ENCODE results near the gene KIR3DL1. TPM values are rescaled to one million over a fixed set of nuclear protein-coding genes. Genes with fewer than 3 reads are reported as not detected.
"Not testable (repeated sequence)": the region's sequence is repeated elsewhere in the genome, so short reads cannot be mapped to it uniquely, and the experiment has no call there.

Gene KIR3DL1
- total and polyA plus RNA-seq, 2 donors (not counting 1 experiment from before 2014, with no cell fraction given): not detected

DNA sequence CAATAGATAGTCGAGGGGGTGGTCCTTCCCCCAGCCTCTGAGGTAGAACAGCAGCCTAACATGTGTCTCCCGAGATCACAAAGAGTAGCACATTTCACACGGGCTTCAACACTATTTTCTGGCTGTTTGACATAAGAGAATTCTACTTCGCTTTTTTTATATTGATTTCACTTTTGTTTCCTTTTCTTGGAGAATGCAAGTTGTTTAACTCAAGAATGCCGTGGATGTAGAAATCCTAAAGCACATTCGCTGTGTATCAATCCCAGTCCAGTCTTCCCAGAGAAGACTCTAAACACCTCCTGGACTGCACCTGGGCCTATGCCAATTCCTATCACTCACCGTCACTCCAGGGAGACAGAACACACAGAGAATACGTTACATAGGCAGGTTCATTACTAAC, 11.8 kb downstream of the KIR3DL1 start:
- ATAC-seq (ENCODE audit: low read depth); H2AFZ ChIP-seq (ENCODE audit: insufficient read depth, low read depth, low read length, poor library complexity, severe bottlenecking); H3K36me3 ChIP-seq (replicated peaks in 1 of 2; ENCODE audit: control extremely low read depth in 1 of 2, control insufficient read depth in 1 of 2, extremely low read depth in 1 of 2, insufficient read depth in 2 of 2, low read length in 1 of 2); H4K20me1 ChIP-seq (ENCODE audit: control insufficient read depth, insufficient read depth, low read length, poor library complexity, severe bottlenecking); H3K9ac ChIP-seq (ENCODE audit: low read length); H3K4me3 ChIP-seq (ENCODE audit: control extremely low read depth in 1 of 5, extremely low read depth in 1 of 5, insufficient read depth in 1 of 5, low read depth in 2 of 5, low read length in 4 of 5); H3K4me3 Mint-ChIP-seq; POLR2A ChIA-PET; H3K79me2 ChIP-seq (ENCODE audit: control insufficient read depth, insufficient read depth, low read length); H3K27ac ChIP-seq (ENCODE audit: low read length in 2 of 2); CTCF ChIA-PET; H3K4me2 ChIP-seq (replicated peaks; ENCODE audit: low read depth, low read length, poor library complexity, severe bottlenecking); H3K9me3 ChIP-seq (ENCODE audit: control extremely low read depth in 1 of 3, control insufficient read depth in 2 of 3, insufficient read depth in 1 of 3, low read length in 2 of 3); H3K4me1 Mint-ChIP-seq; H3K9me3 Mint-ChIP-seq (ENCODE audit: insufficient read depth); DNase-seq; intact Hi-C loops (cut with micrococcal nuclease); H3K4me1 ChIP-seq (ENCODE audit: control insufficient read depth in 2 of 2, insufficient read depth in 2 of 2, low read length in 2 of 2); H3K27me3 ChIP-seq (replicated peaks in 1 of 4; ENCODE audit: control extremely low read depth in 1 of 4, control insufficient read depth in 3 of 4, insufficient read depth in 4 of 4, low read length in 3 of 4); H3K27ac Mint-ChIP-seq: not testable (repeated sequence)
- 100% methylated on average over 1 of the region's 8 CpGs for WGBS (ENCODE audit: insufficient coverage)
- H3K27me3 Mint-ChIP-seq: peaks cover 14% of the 10 kb centered on the region

DNA sequence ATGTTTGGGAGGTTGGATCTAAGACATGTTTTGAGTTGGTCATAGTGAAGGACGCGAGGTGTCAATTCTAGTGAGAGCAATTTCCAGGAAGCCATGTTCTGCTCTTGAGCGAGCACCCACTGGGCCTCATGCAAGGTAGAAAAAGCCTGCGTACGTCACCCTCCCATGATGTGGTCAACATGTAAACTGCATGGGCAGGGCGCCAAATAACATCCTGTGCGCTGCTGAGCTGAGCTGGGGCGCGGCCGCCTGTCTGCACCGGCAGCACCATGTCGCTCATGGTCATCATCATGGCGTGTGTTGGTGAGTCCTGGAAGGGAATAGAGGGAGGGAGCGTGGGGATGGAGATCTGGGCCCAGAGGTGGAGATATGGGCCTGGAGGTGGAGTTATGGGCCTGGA, 16.2 kb downstream of the KIR3DL1 start, which contains the start of gene KIR2DS4:
Gene KIR2DS4 (plus strand): TSS at position 181 of the 400 bp plus-strand sequence.
- H2AFZ ChIP-seq (ENCODE audit: insufficient read depth, low read depth, low read length, poor library complexity, severe bottlenecking); H3K4me1 ChIP-seq (ENCODE audit: control insufficient read depth in 2 of 2, insufficient read depth in 2 of 2, low read length in 2 of 2); H3K27ac ChIP-seq (ENCODE audit: low read length in 2 of 2); H3K36me3 ChIP-seq (replicated peaks in 1 of 2; ENCODE audit: control extremely low read depth in 1 of 2, control insufficient read depth in 1 of 2, extremely low read depth in 1 of 2, insufficient read depth in 2 of 2, low read length in 1 of 2); H4K20me1 ChIP-seq (ENCODE audit: control insufficient read depth, insufficient read depth, low read length, poor library complexity, severe bottlenecking); H3K4me2 ChIP-seq (replicated peaks; ENCODE audit: low read depth, low read length, poor library complexity, severe bottlenecking); CTCF ChIA-PET; intact Hi-C loops (cut with micrococcal nuclease); H3K4me3 Mint-ChIP-seq; H3K27me3 ChIP-seq (replicated peaks in 1 of 4; ENCODE audit: control extremely low read depth in 1 of 4, control insufficient read depth in 3 of 4, insufficient read depth in 4 of 4, low read length in 3 of 4); H3K9me3 Mint-ChIP-seq (ENCODE audit: insufficient read depth); ATAC-seq (ENCODE audit: low read depth); H3K9ac ChIP-seq (ENCODE audit: low read length); DNase-seq; H3K9me3 ChIP-seq (ENCODE audit: control extremely low read depth in 1 of 3, control insufficient read depth in 2 of 3, insufficient read depth in 1 of 3, low read length in 2 of 3); H3K27ac Mint-ChIP-seq; H3K4me3 ChIP-seq (ENCODE audit: control extremely low read depth in 1 of 5, extremely low read depth in 1 of 5, insufficient read depth in 1 of 5, low read depth in 2 of 5, low read length in 4 of 5); H3K27me3 Mint-ChIP-seq; H3K79me2 ChIP-seq (ENCODE audit: control insufficient read depth, insufficient read depth, low read length); POLR2A ChIA-PET; H3K4me1 Mint-ChIP-seq: not testable (repeated sequence)
- WGBS (ENCODE audit: insufficient coverage): 89% methylated on average over 9 of the region's 14 CpGs

DNA sequence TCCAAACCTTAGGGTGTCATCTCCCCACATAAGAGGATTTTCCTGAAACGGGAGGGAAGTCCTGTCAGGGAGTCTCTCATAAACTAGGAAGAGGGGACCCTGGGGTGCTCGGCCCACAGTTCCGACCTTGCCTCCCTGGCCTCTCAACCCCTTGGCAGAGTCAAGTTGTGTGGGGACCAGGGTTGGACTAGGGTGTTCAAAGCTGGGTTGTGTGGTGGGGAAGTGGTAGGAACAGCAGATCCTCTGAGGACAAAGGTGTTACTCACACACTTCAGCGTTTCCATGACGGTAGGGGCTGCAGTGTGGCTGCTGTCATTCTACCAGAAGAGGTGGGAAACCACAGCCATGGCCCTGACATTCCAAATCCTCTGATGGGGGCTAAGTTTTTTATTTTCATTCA, 18.9 kb downstream of the KIR3DL1 start:
- H4K20me1 ChIP-seq (ENCODE audit: control insufficient read depth, insufficient read depth, low read length, poor library complexity, severe bottlenecking); H3K9me3 ChIP-seq (ENCODE audit: control extremely low read depth in 1 of 3, control insufficient read depth in 2 of 3, insufficient read depth in 1 of 3, low read length in 2 of 3); H3K27me3 ChIP-seq (replicated peaks in 1 of 4; ENCODE audit: control extremely low read depth in 1 of 4, control insufficient read depth in 3 of 4, insufficient read depth in 4 of 4, low read length in 3 of 4); CTCF ChIA-PET; H3K36me3 ChIP-seq (replicated peaks in 1 of 2; ENCODE audit: control extremely low read depth in 1 of 2, control insufficient read depth in 1 of 2, extremely low read depth in 1 of 2, insufficient read depth in 2 of 2, low read length in 1 of 2); H3K27me3 Mint-ChIP-seq; H3K79me2 ChIP-seq (ENCODE audit: control insufficient read depth, insufficient read depth, low read length); DNase-seq; H3K9ac ChIP-seq (ENCODE audit: low read length); H2AFZ ChIP-seq (ENCODE audit: insufficient read depth, low read depth, low read length, poor library complexity, severe bottlenecking); H3K9me3 Mint-ChIP-seq (ENCODE audit: insufficient read depth); H3K4me3 Mint-ChIP-seq; intact Hi-C loops (cut with micrococcal nuclease); POLR2A ChIA-PET; H3K4me2 ChIP-seq (replicated peaks; ENCODE audit: low read depth, low read length, poor library complexity, severe bottlenecking); H3K4me3 ChIP-seq (ENCODE audit: control extremely low read depth in 1 of 5, extremely low read depth in 1 of 5, insufficient read depth in 1 of 5, low read depth in 2 of 5, low read length in 4 of 5); H3K27ac Mint-ChIP-seq; ATAC-seq (ENCODE audit: low read depth); H3K4me1 Mint-ChIP-seq; H3K4me1 ChIP-seq (ENCODE audit: control insufficient read depth in 2 of 2, insufficient read depth in 2 of 2, low read length in 2 of 2); H3K27ac ChIP-seq (ENCODE audit: low read length in 2 of 2): not testable (repeated sequence)
- WGBS (ENCODE audit: insufficient coverage): no CpG with 5 or more reads among the region's 5 CpGs

DNA sequence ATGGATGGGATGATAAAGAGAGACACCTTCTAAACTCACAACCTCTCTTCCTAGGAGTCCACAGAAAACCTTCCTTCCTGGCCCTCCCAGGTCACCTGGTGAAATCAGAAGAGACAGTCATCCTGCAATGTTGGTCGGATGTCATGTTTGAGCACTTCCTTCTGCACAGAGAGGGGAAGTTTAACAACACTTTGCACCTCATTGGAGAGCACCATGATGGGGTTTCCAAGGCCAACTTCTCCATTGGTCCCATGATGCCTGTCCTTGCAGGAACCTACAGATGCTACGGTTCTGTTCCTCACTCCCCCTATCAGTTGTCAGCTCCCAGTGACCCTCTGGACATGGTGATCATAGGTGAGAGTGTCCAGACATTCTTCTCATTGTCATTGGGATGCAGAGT, 21.3 kb downstream of the KIR3DL1 start:
- no CpG with 5 or more reads among the region's 2 CpGs for WGBS (ENCODE audit: insufficient coverage)
- H3K4me3 Mint-ChIP-seq; POLR2A ChIA-PET; H3K27ac Mint-ChIP-seq; H3K4me1 ChIP-seq (ENCODE audit: control insufficient read depth in 2 of 2, insufficient read depth in 2 of 2, low read length in 2 of 2); H3K9ac ChIP-seq (ENCODE audit: low read length); H3K36me3 ChIP-seq (replicated peaks in 1 of 2; ENCODE audit: control extremely low read depth in 1 of 2, control insufficient read depth in 1 of 2, extremely low read depth in 1 of 2, insufficient read depth in 2 of 2, low read length in 1 of 2); H3K4me3 ChIP-seq (ENCODE audit: control extremely low read depth in 1 of 5, extremely low read depth in 1 of 5, insufficient read depth in 1 of 5, low read depth in 2 of 5, low read length in 4 of 5); H3K4me2 ChIP-seq (replicated peaks; ENCODE audit: low read depth, low read length, poor library complexity, severe bottlenecking); intact Hi-C loops (cut with micrococcal nuclease); H3K27ac ChIP-seq (ENCODE audit: low read length in 2 of 2); H2AFZ ChIP-seq (ENCODE audit: insufficient read depth, low read depth, low read length, poor library complexity, severe bottlenecking); H3K4me1 Mint-ChIP-seq; H3K27me3 ChIP-seq (replicated peaks in 1 of 4; ENCODE audit: control extremely low read depth in 1 of 4, control insufficient read depth in 3 of 4, insufficient read depth in 4 of 4, low read length in 3 of 4); H3K9me3 Mint-ChIP-seq (ENCODE audit: insufficient read depth); H3K27me3 Mint-ChIP-seq; DNase-seq; H4K20me1 ChIP-seq (ENCODE audit: control insufficient read depth, insufficient read depth, low read length, poor library complexity, severe bottlenecking); H3K79me2 ChIP-seq (ENCODE audit: control insufficient read depth, insufficient read depth, low read length); CTCF ChIA-PET; ATAC-seq (ENCODE audit: low read depth); H3K9me3 ChIP-seq (ENCODE audit: control extremely low read depth in 1 of 3, control insufficient read depth in 2 of 3, insufficient read depth in 1 of 3, low read length in 2 of 3): not testable (repeated sequence)
